Body of pancreas (tissue), 4 donors: ENCODE results near the gene KLK7. TPM values are rescaled to one million over a fixed set of nuclear protein-coding genes. Genes with fewer than 3 reads are reported as not detected.

Experiments
- ATAC-seq: fragments of 150-250 bp; one replicate; pipeline ENCODE4 v1.9.1; 2016
- DNase-seq, 4 donors: peaks; one replicate each; pipeline ENCODE4 v3.0.0-alpha.2; 2019
- H3K27ac ChIP-seq, 4 donors: fragments of 200-600 bp; sonication (generic); 1 replicate in 3 of 4; 2 replicates in 1 of 4; pipeline versions ENCODE4 v1.5.1 to v1.6.1; 2016 to 2019; ENCODE audit warnings: mild to moderate bottlenecking in 1 of 4, mixed read lengths in 1 of 4, moderate library complexity in 1 of 4
- H3K27me3 ChIP-seq, 2 donors: fragments of 200-600 bp; sonication (generic); one replicate each; pipeline ENCODE4 v1.6.0; 2016; ENCODE audit warnings: mild to moderate bottlenecking in 1 of 2
- H3K36me3 ChIP-seq, 2 donors: fragments of 200-600 bp; sonication (generic); replicated peaks in 1 of 2; 2 replicates each; pipeline ENCODE4 v1.5.1; 2016; ENCODE audit warnings: low read depth in 2 of 2; ENCODE audit not compliant: insufficient read depth in 1 of 2
- H3K4me1 ChIP-seq: fragments of 200-600 bp; sonication (generic); one replicate; pipeline ENCODE4 v1.6.0; 2016
- H3K4me3 ChIP-seq, 2 donors: fragments of 200-600 bp; sonication (generic); 1 replicate in 1 of 2; 2 replicates in 1 of 2; pipeline ENCODE4 v1.5.1; 2016 to 2019
- H3K9me3 ChIP-seq, 3 donors: fragments of 200-600 bp; sonication (generic); 1 replicate in 2 of 3; 2 replicates in 1 of 3; pipeline ENCODE4 v1.5.1; 2016
- POLR2A ChIP-seq, 3 donors: fragments of 450-650 bp; IDR thresholded peaks; one replicate each; pipeline ENCODE4 v1.6.1; 2016; ENCODE audit warnings: antibody characterized with exemption in 3 of 3, mild to moderate bottlenecking in 2 of 3
- WGBS, 2 donors: methylation state at CpG; one replicate each; pipeline ENCODE4 v1.1.5; 2017; 5-methylcytosine and 5-hydroxymethylcytosine counted together
- intact Hi-C: fragments of 100-400 bp; cut with DNase I; formaldehyde crosslinking; loops from one replicate; pipeline ENCODE4 v1.15.1; 2023
- total RNA-seq, 2 donors: library from RNA; depleted of rRNA; stranded (reverse); fragments of >200 nt; gene quantifications; one replicate each; pipeline ENCODE4 v1.1.0, GENCODE V29; 2016
- TF ChIP-seq, protein P1 (sequence below), 7 experiments: fragments of 450-650 bp in 4 of 7; fragments of 200-600 bp in 3 of 7; sonication (generic) in 3 of 7; IDR thresholded peaks; one replicate each; pipeline ENCODE4 v1.5.1; 2016 to 2019; ENCODE audit warnings: antibody characterized with exemption in 7 of 7

Gene KLK7
- total RNA-seq, 2 donors from 2014 or later: 4.2 TPM; not detected in 1

DNA sequence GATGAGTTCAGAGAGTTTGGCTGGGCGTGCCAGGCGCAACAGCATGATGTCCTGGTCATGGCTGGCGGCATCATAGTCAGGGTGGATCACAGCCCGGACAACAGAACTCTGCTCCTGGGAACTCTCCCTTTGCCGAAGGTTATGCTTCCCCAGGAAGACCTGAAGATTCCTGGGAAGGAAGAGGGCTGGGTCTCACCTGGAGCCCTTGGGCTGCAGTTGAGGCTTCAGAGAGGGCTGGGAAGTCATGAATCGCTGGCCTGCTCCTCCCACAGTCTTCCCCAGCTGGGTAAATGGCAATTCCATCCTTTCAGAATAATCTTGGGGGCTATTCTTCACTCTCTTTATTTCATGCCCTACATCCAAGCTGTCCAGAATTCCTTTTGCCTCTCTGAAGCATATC lies 20.3 kb downstream of the KLK7 start:
- DNase-seq: no peak
- TF ChIP-seq, protein P1, sequence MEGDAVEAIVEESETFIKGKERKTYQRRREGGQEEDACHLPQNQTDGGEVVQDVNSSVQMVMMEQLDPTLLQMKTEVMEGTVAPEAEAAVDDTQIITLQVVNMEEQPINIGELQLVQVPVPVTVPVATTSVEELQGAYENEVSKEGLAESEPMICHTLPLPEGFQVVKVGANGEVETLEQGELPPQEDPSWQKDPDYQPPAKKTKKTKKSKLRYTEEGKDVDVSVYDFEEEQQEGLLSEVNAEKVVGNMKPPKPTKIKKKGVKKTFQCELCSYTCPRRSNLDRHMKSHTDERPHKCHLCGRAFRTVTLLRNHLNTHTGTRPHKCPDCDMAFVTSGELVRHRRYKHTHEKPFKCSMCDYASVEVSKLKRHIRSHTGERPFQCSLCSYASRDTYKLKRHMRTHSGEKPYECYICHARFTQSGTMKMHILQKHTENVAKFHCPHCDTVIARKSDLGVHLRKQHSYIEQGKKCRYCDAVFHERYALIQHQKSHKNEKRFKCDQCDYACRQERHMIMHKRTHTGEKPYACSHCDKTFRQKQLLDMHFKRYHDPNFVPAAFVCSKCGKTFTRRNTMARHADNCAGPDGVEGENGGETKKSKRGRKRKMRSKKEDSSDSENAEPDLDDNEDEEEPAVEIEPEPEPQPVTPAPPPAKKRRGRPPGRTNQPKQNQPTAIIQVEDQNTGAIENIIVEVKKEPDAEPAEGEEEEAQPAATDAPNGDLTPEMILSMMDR (IDR thresholded peaks at IDR 0.05): no peak
- no peak for TF ChIP-seq POLR2A (IDR thresholded peaks at IDR 0.05)
- H3K9me3 ChIP-seq: no peaks in the 10 kb centered on the region
- H3K4me3 ChIP-seq: no peak overlapping the region
- H3K27me3 ChIP-seq: no peaks in the 10 kb centered on the region
- H3K27ac ChIP-seq: no peak overlapping the region
- no peaks in the 10 kb centered on the region for H3K4me1 ChIP-seq
- intact Hi-C loops: no loop called here
- H3K36me3 ChIP-seq: no peaks in the 10 kb centered on the region
- 65 to 74% methylated on average over 6 of the region's 6 CpGs for WGBS, 2 donors
- no peak for ATAC-seq

DNA sequence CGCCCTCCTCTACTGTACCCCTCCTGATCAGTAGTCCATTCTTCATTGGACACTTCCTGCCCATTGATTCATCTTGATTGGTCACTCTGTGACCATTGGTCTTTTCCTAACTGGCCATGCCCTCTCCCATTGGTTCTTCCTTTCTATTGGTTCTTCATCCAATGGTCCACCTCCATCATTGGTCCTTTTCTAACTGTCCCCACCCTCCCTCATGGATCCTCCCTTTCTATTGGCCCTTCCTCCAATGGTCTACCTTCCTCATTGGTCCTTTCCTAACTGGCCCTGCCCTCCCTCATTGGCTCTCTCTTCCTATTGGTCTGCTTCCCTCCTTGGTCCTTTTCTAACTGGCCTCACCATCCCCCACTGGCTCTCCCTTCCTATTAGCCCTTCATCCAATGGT lies 21.5 kb downstream of the KLK7 start:
- H3K36me3 ChIP-seq: no peaks in the 10 kb centered on the region
- 67 to 73% methylated on average over 1 of the region's 1 CpG for WGBS, 2 donors
- TF ChIP-seq, protein P1 (IDR thresholded peaks at IDR 0.05): no peak
- TF ChIP-seq POLR2A (IDR thresholded peaks at IDR 0.05): no peak
- H3K27ac ChIP-seq: no peak overlapping the region
- H3K9me3 ChIP-seq: no peaks in the 10 kb centered on the region
- ATAC-seq (no peak), DNase-seq (no peak)
- H3K4me3 ChIP-seq: no peak overlapping the region
- no peaks in the 10 kb centered on the region for H3K4me1 ChIP-seq
- intact Hi-C loops: no loop called here
- no peaks in the 10 kb centered on the region for H3K27me3 ChIP-seq

DNA sequence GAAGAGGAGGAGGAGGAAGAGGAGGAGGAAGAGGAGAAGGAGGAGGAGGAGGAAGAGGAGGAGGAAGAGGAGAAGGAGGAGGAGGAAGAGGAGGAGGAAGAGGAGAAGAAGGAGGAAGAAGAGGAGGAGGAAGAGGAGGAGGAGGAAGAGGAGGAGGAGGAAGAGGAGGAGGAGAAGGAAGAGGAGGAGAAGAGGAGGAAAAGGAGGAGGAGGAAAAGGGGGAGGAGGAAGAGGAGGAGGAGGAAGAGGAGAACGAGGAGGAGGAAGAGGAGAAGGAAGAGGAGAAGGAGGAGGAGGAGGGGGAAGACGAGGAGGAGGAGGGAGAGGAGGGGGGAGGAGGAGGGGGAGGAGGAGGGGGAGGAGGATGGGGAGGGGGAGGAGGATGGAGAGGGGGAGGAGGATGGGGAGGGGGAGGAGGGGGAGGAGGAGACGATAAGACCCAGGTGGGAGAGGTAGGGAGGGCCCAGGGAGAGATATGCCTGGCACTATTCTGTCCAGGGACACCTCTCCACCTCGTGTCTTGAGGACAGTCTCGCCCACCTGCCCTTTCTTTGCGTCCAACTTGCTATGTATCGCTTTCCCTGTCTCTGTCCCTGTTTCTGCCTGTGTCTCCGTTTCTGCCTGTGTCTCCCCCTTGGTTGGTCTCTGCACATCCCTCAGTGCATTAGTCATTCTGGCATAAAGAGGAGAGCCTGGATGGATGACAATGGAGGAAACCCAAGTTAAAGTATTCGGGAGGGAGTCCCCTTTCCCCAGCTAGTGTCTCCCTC lies 23.8 kb downstream of the KLK7 start:
- no peak overlapping the region for H3K4me3 ChIP-seq
- no peaks in the 10 kb centered on the region for H3K36me3 ChIP-seq
- ATAC-seq (no peak), DNase-seq (no peak)
- H3K9me3 ChIP-seq: no peaks in the 10 kb centered on the region
- H3K27me3 ChIP-seq: no peaks in the 10 kb centered on the region
- WGBS, 2 donors: 41 to 50% methylated on average over 7 to 8 of the region's 9 CpGs
- no peaks in the 10 kb centered on the region for H3K4me1 ChIP-seq
- no peak overlapping the region for H3K27ac ChIP-seq
- TF ChIP-seq, protein P1 (IDR thresholded peaks at IDR 0.05): no peak
- TF ChIP-seq POLR2A (IDR thresholded peaks at IDR 0.05): no peak
- intact Hi-C loops: no loop called here

GRCh38 chr19:50957587-50957986 lies 26.1 kb downstream of the KLK7 start:
- WGBS, 2 donors: 57 to 58% methylated on average over 8 of the region's 8 CpGs
- no peak overlapping the region for H3K27ac ChIP-seq

More at GRCh38 chr19:50957587-50957986, 26.1 kb downstream of the KLK7 start:
- no peaks in the 10 kb centered on the region for H3K27me3 ChIP-seq
- DNase-seq (no peak), ATAC-seq (no peak)
- no peaks in the 10 kb centered on the region for H3K36me3 ChIP-seq
- no peaks in the 10 kb centered on the region for H3K4me1 ChIP-seq
- H3K9me3 ChIP-seq: no peaks in the 10 kb centered on the region
- H3K4me3 ChIP-seq: no peak overlapping the region
- TF ChIP-seq, protein P1 (IDR thresholded peaks at IDR 0.05): no peak
- TF ChIP-seq POLR2A (IDR thresholded peaks at IDR 0.05): no peak
- intact Hi-C loops: no loop called here
